ENCODE results near the gene ALG3.
A peak's percentile ranks its signal among the peaks of the same experiment; 100 is the strongest.

DNA sequence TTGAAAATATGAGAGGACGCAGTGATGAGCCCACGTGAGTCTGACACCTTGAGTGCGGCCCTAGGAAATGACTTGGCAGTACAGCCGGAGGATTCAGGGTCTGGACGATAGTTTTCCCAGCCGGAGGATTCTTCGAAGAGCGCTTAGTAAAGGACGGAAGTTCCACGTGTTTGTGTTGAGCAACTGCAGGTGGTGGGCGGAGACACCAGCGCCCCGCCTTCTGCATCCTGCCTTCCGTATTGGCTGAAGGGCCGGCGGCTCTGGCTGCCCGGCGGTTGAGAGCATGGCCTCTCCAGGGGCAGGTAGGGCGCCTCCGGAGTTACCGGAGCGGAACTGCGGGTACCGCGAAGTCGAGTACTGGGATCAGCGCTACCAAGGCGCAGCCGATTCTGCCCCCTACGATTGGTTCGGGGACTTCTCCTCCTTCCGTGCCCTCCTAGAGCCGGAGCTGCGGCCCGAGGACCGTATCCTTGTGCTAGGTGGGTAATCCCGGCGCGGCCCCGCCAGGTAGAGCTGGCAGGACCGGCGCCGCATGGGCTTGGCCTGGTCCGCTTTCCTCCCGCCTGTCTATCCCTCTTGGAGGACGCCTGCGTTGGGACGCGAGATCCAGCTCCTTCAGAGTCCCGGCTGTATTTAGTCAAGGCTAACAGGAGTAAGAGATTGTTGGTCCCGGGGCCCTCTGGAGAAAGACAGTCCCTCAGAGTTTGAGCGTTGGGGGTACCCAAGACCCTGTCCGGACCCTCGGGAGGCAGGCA lies 827 bp upstream of the ALG3 start, which contains the start of gene EEF1AKMT4:
- TF ChIP-seq, protein P1, sequence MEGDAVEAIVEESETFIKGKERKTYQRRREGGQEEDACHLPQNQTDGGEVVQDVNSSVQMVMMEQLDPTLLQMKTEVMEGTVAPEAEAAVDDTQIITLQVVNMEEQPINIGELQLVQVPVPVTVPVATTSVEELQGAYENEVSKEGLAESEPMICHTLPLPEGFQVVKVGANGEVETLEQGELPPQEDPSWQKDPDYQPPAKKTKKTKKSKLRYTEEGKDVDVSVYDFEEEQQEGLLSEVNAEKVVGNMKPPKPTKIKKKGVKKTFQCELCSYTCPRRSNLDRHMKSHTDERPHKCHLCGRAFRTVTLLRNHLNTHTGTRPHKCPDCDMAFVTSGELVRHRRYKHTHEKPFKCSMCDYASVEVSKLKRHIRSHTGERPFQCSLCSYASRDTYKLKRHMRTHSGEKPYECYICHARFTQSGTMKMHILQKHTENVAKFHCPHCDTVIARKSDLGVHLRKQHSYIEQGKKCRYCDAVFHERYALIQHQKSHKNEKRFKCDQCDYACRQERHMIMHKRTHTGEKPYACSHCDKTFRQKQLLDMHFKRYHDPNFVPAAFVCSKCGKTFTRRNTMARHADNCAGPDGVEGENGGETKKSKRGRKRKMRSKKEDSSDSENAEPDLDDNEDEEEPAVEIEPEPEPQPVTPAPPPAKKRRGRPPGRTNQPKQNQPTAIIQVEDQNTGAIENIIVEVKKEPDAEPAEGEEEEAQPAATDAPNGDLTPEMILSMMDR (conservative IDR thresholded peaks at IDR 0.05): peak; percentile 30; the same call in 1 of the 2 replicates
- TF ChIP-seq EZH2 (IDR thresholded peaks at IDR 0.05; ENCODE audit: low read depth): no peak
